Lung (tissue), 12 donors: Measurements from ENCODE around the gene SSBP3. TPM values are rescaled to one million over a fixed set of nuclear protein-coding genes. Genes with fewer than 3 reads are reported as not detected.

ENCODE experiments used
- ATAC-seq: fragments of 200-7000 bp; cut with Tn5 transposase; one replicate; pipeline ENCODE4 v1.9.1; 2020; ENCODE audit warnings: moderate number of reproducible peaks; ENCODE audit not compliant: insufficient read depth, low FRiP score
- DNase-seq, 3 donors: peaks; one replicate each; pipeline ENCODE4 v3.0.0-alpha.2; 2013 to 2017
- H3K27ac ChIP-seq, 2 donors: one replicate each; pipeline ENCODE4 v1.5.1; 2013; ENCODE audit warnings: mild to moderate bottlenecking in 2 of 2, moderate library complexity in 2 of 2, control low read depth in 1 of 2, inconsistent platforms in 1 of 2, low read depth in 1 of 2, low read length in 1 of 2
- H3K27me3 ChIP-seq, 3 donors: one replicate each; pipeline ENCODE4 v1.5.1; 2013; ENCODE audit warnings: low read length in 2 of 3; ENCODE audit not compliant: control insufficient read depth in 3 of 3, insufficient read depth in 3 of 3
- H3K36me3 ChIP-seq, 4 donors: one replicate each; pipeline ENCODE4 v1.5.1; 2013; ENCODE audit warnings: low read length in 4 of 4, mild to moderate bottlenecking in 1 of 4, moderate library complexity in 1 of 4; ENCODE audit not compliant: control insufficient read depth in 4 of 4, insufficient read depth in 4 of 4
- H3K4me1 ChIP-seq, 5 donors: one replicate each; pipeline ENCODE4 v1.5.1; 2013; ENCODE audit warnings: low read length in 5 of 5, mild to moderate bottlenecking in 2 of 5, moderate library complexity in 1 of 5; ENCODE audit not compliant: control insufficient read depth in 5 of 5, insufficient read depth in 5 of 5
- H3K4me3 ChIP-seq: one replicate; pipeline ENCODE4 v1.5.1; 2013; ENCODE audit warnings: mild to moderate bottlenecking, control low read depth, moderate library complexity
- H3K9ac ChIP-seq, 2 donors: one replicate each; pipeline ENCODE4 v1.5.1; 2013; ENCODE audit warnings: low read length in 2 of 2, control low read depth in 1 of 2; ENCODE audit not compliant: insufficient read depth in 1 of 2
- H3K9me3 ChIP-seq, 4 donors: one replicate each; pipeline ENCODE4 v1.5.1; 2013; ENCODE audit warnings: low read length in 3 of 4, mild to moderate bottlenecking in 1 of 4, moderate library complexity in 1 of 4; ENCODE audit not compliant: control insufficient read depth in 4 of 4, insufficient read depth in 3 of 4
- CTCF ChIP-seq: IDR thresholded peaks from 2 replicates; pipeline ENCODE4 v1.5.1; 2012; ENCODE audit warnings: mild to moderate bottlenecking; ENCODE audit errors: control extremely low read depth, extremely low read depth
- WGBS, 2 donors: extraction: QIAGEN DNeasy Blood & Tissue Kit; methylation state at CpG; one replicate each; pipeline ENCODE4 v1.1.7; 2013; 5-methylcytosine and 5-hydroxymethylcytosine counted together
- polyA plus RNA-seq, 2 donors: library from polyadenylated mRNA; stranded (reverse); fragments of 200-250 nt; gene quantifications; one replicate each; pipeline ENCODE4 v1.2.1, GENCODE V29; 2013
- total RNA-seq, 2 donors: library from RNA; depleted of rRNA in 1 of 2; stranded (reverse); fragments of >200 nt in 1 of 2; gene quantifications; one replicate each; pipeline ENCODE4 v1.2.1, GENCODE V29; 2014 to 2021
- donor health status: control.
- donor health status: control.
- donor health status: Bipolar disorder and iron deficiency.
- donor health status: healthy.
- donor health status: DM: yes; HTN: yes; CAD: no.

The SSBP3 gene
- total and polyA plus RNA-seq, 4 donors = 15.9 to 47.8 (median 34.8) TPM

DNA sequence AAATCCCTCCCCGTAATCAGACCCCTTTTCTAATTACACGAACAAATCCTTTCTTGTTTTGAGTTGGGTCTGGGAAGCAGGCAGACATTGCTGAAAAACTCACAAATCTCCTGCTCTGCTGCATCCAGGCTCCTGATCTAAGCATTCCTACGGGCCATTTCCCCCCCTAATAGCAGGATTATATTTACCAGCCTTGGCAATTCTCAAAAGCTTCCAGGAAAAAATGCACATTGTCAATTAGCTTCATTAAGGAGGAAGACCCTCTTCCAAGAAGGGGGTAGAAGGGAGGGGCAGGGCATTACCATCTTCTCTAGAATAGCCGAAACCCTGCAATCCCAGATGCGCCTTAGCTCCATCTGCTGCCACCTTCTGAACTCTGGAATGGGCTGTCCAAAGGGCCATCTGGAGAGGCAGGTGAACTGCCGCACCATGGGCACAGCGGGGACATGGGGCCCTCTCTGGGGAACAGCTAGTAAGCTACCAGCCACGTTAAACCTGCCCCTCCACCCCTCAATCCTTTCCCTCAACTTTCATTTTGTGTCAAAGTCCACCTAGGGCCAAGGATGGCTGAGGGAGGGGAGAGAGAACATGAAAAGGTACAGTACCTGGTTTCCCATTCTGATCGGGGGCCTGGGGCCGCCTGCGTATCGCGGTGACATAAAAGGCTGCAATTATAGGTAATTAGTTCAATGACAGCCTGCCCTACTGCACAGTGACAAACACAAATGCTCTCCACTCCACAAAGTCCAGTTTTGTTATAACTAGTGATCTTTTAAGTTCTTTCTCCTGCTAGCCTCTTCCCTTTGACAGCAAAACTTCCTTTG, 149.5 kb downstream of the SSBP3 start:
- Histone ChIP-seq H3K27ac (no peak overlapping the region), H3K27me3 (no peaks in the 10 kb centered on the region), H3K4me1 (peaks cover 0 to 5% (median 3%) of the 10 kb centered on the region in 5 donors), H3K36me3 (peaks cover 0 to 8% (median 6%) of the 10 kb centered on the region in 4 donors), H3K4me3 (no peak overlapping the region), H3K9me3 (no peaks in the 10 kb centered on the region), H3K9ac (no peak overlapping the region)
- DNase-seq (no peak), ATAC-seq (no peak)
- WGBS, 2 donors = 93 to 96% methylated on average over 13 of the region's 13 CpGs
- no peak for TF ChIP-seq CTCF

GRCh38 chr1:54255026-54255702, 151.0 kb downstream of the SSBP3 start:
- Histone ChIP-seq H3K9ac (no peak overlapping the region), H3K27ac (no peak overlapping the region), H3K4me1 (peaks cover 0 to 5% (median 3%) of the 10 kb centered on the region in 5 donors), H3K27me3 (no peaks in the 10 kb centered on the region), H3K4me3 (no peak overlapping the region), H3K36me3 (peaks cover 0 to 14% (median 8%) of the 10 kb centered on the region in 4 donors), H3K9me3 (no peaks in the 10 kb centered on the region)
- WGBS, 2 donors = 95% methylated on average over 8 to 9 of the region's 9 CpGs
- TF ChIP-seq CTCF = no peak
- DNase-seq (no peak), ATAC-seq (no peak)

- WGBS, 2 donors = 34 to 58% methylated on average over 10 of the region's 10 CpGs
- DNase-seq (peak; percentile 41 to 55 (median 44)), ATAC-seq (no peak)
- H3K27ac ChIP-seq = no peak overlapping the region
- H3K27me3 ChIP-seq = no peaks in the 10 kb centered on the region
- no peaks in the 10 kb centered on the region for H3K9me3 ChIP-seq
- H3K4me3 ChIP-seq = no peak overlapping the region
- peak overlapping the region in 1 of 2 donors; percentile 6 for H3K9ac ChIP-seq
- peaks cover 0 to 14% (median 10%) of the 10 kb centered on the region in 4 donors for H3K36me3 ChIP-seq
- TF ChIP-seq CTCF = no peak
- peaks cover 0 to 5% (median 3%) of the 10 kb centered on the region in 5 donors for H3K4me1 ChIP-seq
Observed at GRCh38 chr1:54254055-54254454, 152.1 kb downstream of the SSBP3 start.
